Forelimb muscle (tissue), 1 donor: ENCODE data around the gene DBT. TPM values are rescaled to one million over a fixed set of nuclear protein-coding genes. Genes with fewer than 3 reads are reported as not detected.
A peak's percentile ranks its signal among the peaks of the same experiment; 100 is the strongest.
"Not testable (repeated sequence)": the region's sequence is repeated elsewhere in the genome, so short reads cannot be mapped to it uniquely, and the experiment has no call there.

Source experiments
- DNase-seq: peaks from one replicate; pipeline ENCODE4 v3.0.0-alpha.2; 2013; ENCODE audit warnings: low read depth
- polyA plus RNA-seq: library from polyadenylated mRNA; unstranded; fragments of 120-200 nt; gene quantifications from one replicate; pipeline ENCODE4 v1.2.1, GENCODE V29; 2013; ENCODE audit not compliant: insufficient read length

The DBT gene
- 10.9 TPM for polyA plus RNA-seq

DNA sequence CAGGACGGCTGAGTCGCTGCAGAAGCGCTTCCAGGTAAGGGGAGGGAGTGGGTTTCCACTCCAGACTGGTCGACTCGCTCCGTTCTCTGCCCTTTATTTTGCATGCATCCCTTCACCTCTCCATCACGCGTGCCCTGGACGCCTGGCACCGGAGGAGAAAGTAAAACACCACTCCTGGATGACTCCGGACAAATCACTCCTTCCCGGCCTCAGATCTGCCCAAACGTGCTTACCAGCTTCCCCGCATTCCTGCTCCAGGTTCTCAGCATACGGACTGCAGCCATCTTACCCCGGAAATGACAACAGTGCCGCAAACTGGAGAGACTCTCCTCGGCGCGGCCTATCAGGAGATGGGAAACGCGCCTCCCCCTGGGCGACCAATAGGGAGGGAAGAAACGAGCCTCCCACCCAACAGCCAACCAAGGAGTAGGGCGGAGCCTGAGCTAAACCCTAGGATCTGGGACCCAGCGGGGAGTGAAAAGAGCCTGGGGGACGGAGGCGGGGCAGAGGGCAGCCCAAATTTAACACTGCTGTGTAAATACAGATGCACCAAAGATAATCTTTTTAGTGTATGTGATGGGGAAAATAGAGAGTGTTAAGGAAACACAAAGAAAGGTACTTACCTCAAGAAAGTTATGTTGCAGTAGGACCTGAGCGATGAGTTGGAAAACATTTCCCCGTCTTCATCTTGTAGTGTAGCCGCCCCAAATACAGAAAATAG lies at the start of gene DBT:
Gene DBT (minus strand): TSS at position 298 of the 721 bp plus-strand sequence. CDS start 14 bp downstream, at position 284.
- peak; percentile 95 for DNase-seq

DNA sequence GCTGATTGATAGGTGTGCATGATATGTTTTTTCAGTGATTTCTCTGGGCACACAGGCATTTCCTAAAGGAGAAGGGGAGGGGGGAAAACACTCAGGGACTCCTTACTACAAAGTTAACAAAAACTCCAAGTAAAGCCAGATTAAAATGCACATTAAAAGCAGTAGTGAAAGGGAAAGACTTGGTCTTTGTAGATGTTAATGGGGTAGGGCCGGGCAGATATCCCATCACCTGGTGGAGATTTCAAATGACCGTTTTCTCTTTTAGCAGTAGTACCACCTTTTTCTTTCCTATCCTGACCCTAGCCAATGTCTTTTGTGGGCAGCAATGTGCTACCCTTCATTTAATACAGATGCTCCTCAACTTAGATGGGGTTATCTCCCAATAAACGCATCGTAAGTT lies 48.9 kb upstream of the DBT start:
- DNase-seq: no peak

DNA sequence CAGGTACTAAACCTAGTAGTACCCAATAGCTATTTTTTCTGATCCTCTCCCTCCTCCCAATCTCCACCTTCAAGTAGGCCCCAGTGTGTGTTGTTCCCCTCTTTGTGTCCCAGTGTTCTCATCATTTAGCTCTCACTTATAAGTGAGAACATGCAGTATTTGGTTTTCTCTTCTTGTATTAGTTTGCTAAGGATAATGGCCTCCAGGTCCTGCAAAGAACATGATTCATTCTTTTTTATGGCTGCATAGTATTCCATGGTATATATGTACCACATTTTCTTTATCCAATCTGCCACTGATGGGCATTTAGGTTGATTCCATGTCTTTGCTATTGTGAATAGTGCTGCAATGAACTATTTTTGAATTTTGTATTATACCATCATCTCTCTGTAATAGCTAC lies 47.4 kb upstream of the DBT start:
- not testable (repeated sequence) for DNase-seq

DNA sequence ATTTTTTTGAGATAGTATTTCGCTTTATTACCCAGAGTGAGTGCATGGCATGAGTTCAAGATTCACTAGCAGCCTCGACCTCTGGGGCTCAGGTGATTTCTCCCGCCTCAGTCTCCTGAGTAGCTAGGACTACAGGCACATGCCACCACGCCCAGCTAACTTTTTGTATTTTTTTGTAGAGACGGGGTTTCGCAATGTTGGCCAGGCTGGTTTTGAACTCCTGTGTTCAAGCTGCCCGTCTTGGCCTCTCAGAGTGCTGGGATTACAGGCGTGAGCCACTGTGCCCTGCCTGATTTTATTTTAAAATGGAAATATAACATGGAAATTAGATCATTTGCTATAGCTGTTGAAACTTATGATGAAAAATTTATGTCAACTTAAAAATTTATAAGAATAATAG lies 46.5 kb upstream of the DBT start:
- no peak for DNase-seq

DNA sequence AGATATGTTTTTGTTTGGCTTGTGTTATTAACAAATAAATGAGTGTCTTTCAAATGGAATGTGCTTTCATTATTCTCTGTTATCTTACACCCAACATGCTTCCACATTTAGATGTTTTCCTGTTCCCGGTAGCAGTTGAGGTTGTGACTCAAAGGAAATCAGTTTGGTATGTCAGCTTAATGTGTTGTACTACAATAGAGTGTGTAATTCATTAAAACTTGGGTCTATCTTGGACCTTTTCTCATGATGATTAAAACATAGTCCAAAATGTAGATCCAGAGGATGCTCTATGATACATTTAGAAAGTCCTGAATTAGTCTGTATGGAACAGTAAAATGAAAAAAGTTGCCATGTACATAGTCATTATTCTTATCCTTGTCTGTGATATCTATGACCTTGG lies 43.1 kb upstream of the DBT start:
- DNase-seq: no peak

DNA sequence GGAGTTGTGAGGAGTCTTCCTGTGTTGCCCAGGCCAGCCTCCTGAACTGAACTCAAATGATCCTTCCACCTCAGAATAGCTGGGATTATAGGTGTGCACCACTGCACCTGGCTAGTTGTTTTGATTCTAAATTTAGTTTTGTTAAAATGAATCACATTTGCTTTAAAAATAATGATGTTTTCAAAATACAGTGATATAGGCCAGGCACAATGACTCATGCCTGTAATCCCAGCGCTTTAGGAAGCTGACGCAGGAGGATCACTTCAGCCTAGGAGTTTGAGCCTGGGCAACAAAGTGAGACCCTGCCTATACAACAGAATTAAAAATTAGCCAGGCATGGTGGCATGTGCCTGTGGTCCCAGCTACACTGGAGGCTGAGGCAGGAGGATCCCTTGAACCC lies 40.7 kb upstream of the DBT start:
- DNase-seq: no peak

DNA sequence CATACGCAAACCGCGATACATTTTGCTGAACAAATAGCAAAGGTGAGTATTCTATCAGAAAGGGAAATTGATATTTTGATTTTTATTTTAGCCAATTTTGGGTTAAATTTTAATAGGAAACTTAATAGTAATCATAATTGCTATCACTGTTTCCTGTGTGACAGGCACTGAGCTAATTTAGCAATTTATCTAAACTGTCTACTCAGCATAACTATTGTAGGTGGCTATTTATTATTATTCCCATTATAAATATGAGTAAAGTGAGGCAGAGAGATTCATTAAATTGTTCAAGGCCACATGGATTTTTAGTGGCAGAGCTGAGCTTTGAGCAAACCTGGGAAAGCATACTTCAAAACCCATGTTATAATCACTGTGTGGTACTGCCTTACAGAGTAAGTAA lies 37.5 kb upstream of the DBT start:
- no peak for DNase-seq

DNA sequence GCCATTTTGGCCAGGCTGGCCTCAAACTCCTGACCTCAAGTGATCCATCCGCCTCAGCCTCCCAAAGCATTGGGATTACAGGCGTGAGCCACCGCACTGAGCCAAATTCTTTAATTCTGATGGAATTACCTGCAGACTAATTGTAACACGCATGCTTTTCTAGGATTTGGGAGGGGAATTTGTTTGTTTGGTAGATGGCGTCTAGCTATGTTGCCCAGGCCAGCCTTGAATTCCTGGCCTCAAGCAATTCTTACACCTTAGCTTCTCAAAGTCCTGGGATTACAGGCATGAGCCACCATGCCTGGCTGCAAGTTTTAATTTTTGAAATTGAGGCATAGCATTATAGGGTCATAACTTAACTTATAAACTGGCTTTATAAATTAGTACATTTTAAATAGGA lies 35.0 kb upstream of the DBT start:
- DNase-seq: no peak

DNA sequence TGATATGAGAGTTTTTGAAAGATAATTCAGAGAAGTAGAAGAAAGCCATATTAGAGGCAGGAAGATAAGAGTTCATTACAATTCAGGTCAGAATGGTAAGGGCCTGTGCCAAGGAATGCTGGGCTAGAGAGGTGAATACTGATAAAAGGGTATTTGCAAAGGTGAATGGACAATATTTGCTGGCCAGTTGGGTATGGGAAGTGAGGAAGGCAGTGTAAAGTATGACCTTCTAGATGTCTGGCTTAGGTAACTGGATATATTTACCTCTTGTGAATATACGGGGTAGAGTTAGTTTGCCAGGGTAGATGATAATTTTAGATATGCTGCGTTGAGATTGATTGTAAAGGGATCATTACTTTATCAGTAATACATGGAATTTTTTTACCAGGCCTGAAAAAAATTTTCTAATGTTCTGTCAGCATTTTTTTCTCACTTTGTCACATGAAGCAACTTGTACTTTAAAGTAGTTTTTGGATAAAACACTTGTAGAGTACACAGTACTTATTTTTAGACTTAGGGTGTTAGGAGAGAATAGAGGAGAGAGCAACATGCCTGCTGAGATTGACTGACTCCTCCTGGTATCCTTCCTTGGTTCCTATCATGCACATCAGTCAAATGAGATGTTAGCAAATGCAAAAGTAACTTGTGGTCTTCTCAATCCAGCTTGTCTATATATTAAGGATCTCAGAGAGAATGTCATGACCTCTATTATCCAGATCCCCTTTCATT lies 30.5 kb upstream of the DBT start:
- DNase-seq: no peak

DNA sequence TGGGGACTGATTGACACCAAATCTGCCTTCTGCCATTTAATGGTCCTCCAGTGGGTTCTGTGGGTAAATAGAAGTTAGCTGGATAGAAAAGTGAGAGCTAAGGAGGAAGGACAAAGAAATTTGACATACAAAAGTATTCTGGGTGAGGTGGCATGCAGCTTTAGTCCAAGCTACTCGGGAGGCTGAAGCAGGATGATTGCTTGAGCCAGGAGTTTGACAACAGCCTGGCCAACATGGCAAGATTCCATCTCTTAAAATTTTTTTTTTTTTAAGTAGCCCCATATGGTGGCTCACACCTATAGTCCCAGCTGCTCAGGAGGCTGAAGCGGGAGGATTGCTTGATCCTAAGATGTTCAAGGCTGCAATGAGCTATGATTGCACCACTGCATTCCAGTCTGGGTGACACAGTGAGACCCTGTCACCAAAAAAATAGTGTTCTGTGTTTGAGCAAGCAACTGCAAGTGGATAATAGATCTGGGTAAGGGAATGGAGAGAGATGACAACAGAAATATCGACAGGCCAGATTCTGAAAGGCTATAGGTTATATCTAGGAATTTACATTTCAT lies 29.8 kb upstream of the DBT start:
- DNase-seq: no peak

DNA sequence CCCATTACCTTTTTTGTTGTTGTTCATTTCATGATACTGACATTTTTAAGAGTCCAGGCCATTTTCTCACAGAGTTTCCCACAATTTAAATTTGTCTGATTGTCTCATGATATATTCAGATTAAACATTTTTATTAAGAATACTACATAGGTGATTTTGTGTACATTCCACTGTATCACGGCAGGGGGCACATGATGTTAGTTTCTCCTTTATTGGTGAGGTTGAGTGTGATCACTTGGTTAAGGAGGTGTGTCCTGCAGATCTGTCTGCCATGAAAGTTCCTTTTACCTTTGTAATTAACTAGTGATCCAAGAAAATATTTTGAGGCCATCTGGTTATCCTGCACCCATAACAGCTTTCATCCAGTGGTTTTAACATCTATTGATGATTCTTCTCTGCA lies 28.2 kb upstream of the DBT start:
- DNase-seq: no peak

DNA sequence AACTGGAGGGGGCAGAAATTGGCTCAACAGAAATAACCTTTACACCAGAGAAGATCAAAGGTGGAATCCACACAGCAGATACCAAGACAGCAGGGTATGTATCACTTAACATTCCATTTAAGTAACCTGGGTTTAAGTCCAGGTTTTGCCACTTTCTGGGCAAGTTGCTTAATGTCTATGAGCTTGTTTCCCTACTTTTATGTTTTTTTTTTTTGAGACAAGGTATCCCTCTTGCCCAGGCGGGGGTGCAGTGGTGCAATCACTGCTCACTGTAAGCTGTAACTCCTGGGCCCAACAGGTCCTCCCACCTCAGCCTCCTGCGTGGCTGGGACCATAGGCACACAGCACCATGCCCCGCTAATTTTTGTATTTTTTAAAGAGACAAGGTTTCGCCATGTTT lies 18.6 kb upstream of the DBT start:
- DNase-seq: no peak

DNA sequence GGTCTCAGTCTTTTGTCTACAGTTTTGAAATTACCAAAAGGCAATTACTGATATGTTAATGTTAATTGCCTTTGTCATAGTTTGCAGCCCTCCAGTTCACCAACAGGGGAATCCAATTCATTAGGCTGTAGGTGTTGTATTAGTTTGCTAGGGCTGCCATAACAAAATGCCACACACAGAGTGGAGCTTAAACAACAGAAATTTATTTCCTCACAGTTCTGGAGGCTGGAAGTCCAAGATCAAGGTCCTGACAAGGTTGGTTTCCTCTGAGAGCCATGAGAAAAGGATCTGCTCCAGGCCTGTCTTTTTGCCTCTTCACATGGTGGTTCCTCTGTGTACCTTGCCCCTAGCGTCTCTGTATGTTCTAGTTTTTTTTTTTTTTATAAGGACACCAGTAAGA lies 17.6 kb upstream of the DBT start:
- DNase-seq: no peak

DNA sequence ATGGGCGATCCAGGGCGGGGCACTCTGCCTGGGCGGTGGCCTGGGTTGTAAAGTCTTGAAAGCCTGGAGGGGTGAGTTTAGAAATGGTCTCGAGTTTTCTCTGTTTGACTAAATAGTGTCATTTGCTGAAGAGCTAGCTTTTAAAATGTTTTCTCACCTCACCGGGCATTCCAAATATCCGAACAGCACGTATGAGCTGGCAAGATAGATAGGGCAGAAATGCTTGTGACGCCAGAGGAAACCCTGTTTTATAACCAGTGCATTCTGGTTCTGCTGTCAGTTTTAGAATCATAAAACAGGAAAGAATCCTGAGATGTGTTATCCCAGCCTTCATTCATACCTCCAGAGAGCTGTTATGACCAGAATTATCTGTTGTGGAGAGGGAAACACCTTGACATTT lies 17.1 kb upstream of the DBT start:
- no peak for DNase-seq

DNA sequence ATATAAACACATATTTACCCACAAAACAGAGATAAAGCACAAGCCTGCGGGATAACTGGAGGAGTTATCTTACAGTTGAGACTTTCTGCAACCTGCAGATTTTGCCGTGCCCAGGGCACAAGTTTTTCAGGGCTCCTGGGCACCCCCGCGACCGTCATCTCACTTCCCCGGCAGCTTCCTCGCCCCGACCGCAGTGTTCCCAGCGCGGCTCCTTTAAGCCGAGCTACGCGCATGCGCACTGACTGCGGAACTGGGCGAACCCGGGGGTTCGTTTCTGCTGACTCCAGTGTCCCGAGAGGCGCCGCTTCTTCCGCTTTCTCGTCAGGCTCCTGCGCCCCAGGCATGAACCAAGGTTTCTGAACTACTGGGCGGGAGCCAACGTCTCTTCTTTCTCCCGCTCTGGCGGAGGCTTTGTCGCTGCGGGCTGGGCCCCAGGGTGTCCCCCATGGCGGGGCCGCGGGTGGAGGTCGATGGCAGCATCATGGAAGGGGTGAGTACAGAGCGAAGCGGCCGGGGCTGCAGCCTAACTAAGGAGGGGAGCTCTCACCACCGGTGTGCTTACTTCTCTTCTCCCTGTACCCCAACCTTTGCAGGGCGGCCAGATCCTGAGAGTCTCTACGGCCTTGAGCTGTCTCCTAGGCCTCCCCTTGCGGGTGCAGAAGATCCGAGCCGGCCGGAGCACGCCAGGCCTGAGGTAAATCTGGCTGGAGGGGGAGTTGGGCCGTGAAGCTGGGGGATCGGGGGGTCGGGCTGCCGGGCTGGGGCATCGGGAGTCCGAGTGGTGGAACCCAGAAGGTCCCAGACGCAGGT lies 16.5 kb upstream of the DBT start, which contains the start of gene RTCA:
Gene RTCA (plus strand): TSS at position 286 of the 810 bp plus-strand sequence. CDS start 160 bp downstream, at position 446.
- DNase-seq: peak; percentile 95

DNA sequence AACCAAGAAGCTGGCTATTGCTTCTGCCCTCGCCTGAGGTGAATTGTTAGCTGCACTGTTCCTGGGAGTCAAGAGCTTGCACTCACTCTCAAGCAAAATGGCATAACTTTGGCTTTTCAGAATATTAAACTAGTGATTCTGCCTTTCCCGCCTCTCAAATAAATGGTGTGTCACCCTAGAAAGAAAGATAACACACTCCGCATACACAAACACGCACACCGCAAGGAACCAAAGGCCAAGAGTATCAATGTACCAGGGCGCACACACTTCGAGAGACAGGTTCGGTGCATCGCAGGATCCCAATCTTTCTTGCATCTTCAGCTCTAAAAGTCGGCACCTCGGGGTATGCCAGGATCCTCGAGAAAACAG lies 15.9 kb upstream of the DBT start:
- no peak for DNase-seq

DNA sequence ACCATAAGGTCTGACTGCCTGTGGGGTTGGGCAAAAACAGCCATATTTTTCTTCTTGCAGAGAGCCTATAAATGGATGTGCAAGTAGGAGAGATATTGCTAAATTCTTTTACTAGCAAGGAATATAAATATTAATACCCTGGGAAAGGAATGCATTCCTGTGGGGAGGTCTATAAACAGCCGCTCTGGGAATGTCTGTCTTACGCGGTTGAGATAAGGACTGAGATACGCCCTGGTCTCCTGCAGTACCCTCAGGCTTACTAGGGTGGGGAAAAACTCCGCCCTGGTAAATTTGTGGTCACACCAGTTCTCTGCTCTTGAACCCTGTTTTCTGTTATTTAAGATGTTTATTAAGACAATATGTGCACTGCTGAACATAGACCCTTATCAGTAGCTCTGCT lies 14.4 kb upstream of the DBT start:
- not testable (repeated sequence) for DNase-seq

DNA sequence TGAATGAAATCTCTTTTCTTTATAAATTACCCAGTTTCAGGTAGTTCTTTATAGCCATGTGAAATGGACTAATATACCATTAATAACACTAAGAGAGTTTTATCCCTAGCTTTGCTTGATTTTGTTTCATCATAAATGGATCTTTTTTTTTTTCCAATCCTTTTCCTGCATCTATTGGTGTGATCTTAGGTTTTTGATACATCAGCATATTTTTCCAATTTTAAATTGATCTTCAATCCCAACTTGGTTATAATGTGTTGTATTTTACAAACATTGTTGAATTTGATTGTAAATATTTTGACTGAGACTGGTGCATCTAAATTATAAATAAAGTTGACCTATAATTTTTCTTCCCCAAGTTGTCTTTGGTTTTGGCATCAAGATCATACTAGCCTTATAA lies 12.1 kb upstream of the DBT start:
- no peak for DNase-seq

DNA sequence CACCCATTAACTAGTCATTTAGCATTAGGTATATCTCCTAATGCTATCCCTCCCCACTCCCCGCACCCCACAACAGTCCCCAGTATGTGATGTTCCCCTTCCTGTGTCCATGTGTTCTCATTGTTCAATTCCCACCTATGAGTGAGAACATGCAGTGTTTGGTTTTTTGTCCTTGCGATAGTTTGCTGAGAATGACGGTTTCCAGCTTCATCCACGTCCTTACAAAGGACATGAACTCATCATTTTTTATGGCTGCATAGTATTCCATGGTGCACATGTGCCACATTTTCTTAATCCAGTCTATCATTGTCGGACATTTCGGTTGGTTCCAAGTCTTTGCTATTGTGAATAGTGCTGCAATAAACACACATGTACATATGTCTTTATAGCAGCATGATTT lies 8.8 kb upstream of the DBT start:
- DNase-seq: not testable (repeated sequence)

DNA sequence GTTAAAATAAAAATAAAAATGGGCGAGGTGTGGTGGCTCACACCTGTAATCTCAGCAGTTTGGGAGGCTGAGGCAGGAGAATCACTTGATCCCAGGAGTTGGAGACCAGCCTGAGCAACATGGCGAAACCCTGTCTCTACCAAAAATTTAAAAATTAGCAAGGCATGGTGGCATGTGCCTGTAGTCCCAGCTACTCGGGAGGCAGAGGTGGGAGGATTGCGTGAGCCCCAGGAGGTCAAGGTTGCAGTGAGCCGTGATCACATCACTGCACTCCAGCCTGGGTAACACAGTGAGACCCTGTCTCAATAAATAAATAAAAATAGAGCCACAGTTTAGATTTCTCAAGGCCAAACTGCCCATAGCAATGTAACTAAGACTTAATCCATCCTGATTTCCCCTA lies 6.6 kb upstream of the DBT start:
- DNase-seq: not testable (repeated sequence)

DNA sequence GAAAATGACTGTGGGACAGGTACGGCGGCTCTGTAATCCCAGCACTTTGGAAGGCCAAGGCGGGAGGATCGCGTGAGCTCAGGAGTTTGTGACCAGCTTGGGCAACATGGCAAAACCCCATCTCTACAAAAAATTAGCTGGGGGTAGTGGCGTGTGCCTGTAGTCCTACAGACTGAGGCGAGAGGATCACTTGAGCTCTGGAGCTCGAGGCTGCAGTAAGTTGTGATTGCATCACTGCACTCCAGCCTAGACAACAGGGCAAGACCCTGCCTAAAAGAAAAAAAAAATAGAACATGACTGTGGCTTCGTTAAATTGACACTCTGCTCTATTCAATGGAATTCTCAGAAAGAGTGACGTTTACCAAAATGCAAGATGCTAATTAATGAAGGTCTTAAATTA lies 3.9 kb upstream of the DBT start:
- no peak for DNase-seq

DNA sequence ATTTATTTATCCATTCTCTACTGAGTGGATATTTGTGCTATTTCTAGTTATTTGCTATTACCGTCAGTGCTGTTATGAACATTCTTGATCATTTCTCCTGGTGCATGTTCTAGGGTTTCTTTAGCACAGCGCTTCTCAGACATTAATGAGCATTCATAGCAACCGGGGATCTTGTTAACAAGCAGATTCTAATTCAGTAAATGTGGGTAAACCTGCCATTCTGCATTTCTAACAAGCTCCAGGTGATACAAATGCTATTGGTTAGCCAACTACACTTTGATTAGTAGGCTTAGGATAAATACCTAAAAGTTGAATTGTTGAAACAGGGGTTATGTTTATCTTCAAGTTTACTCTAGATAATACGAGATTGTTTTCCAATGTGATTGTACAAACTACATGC lies 3.3 kb upstream of the DBT start:
- DNase-seq: no peak
